ENCODE data around the gene LBX2. TPM values are rescaled to one million over a fixed set of nuclear protein-coding genes. Genes with fewer than 3 reads are reported as not detected.

The LBX2 gene
- total and polyA plus RNA-seq, 8 donors: 0.21 to 2.3 (median 1.1) TPM

DNA sequence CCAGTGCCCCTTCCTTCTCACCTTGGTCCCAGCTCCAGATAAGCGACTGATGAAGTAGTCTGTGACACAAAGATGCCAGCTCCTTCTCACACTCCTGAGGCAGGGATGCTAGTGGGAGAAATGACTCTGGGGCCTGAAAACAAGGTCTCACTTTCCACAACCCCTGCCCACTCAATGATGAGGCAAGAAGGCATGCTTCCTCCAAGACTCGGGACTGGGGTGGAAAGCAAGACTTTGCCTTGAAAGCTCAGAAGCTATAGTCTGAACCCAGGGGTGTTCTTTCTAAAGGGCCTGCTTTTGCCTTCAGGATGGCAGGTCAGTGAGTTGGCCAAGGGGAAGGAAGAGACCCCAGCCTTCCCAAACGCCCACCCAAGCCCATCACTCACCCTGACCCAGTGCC, 18.0 kb downstream of the LBX2 start:
- intact Hi-C loops (cut with DNase I): loop anchor here in 1 of 3 donors (5.0 kb wide), 1 partner anchor 106 kb away; no protein-coding TSS in a partner anchor
- DNase-seq (no peak), ATAC-seq (no peak), FAIRE-seq (no peak)
- Histone ChIP-seq H3K9me3 (no peaks in the 10 kb centered on the region), H3K4me3 (peak overlapping the region; percentile 58 to 94 (median 78)), H3K27me3 (no peaks in the 10 kb centered on the region), H3K4me1 (peaks cover 5 to 18% (median 11%) of the 10 kb centered on the region in 3 donors), H3K27ac (no peak overlapping the region), H3K36me3 (no peaks in the 10 kb centered on the region)
- WGBS, 2 donors: 38 to 54% methylated on average over 3 of the region's 3 CpGs
- TF ChIP-seq, protein P1, sequence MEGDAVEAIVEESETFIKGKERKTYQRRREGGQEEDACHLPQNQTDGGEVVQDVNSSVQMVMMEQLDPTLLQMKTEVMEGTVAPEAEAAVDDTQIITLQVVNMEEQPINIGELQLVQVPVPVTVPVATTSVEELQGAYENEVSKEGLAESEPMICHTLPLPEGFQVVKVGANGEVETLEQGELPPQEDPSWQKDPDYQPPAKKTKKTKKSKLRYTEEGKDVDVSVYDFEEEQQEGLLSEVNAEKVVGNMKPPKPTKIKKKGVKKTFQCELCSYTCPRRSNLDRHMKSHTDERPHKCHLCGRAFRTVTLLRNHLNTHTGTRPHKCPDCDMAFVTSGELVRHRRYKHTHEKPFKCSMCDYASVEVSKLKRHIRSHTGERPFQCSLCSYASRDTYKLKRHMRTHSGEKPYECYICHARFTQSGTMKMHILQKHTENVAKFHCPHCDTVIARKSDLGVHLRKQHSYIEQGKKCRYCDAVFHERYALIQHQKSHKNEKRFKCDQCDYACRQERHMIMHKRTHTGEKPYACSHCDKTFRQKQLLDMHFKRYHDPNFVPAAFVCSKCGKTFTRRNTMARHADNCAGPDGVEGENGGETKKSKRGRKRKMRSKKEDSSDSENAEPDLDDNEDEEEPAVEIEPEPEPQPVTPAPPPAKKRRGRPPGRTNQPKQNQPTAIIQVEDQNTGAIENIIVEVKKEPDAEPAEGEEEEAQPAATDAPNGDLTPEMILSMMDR (IDR thresholded peaks at IDR 0.05): no peak

DNA sequence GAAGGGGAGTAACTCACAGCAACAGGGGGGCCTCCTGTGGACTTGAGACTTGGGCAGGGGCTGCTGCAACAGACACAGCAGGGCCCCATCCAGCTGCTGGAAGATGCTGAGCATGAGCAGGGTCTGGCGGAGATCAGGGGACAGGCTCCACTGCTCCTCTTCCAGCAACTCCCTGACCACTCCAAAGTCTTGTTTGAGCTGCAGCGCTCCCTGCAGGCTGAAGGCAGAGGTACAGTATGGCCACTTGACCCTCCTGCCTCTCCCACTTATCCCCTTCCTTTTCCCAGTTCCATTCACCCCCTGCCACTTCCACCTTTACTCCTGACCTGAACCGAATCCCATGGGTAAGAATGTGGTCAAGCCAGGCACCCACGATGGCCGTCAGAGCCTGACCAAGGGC, 24.5 kb downstream of the LBX2 start:
- H3K27ac ChIP-seq: no peak overlapping the region
- peaks cover 0 to 4% (median 0%) of the 10 kb centered on the region in 3 donors for H3K36me3 ChIP-seq
- no peak for ATAC-seq
- no peak overlapping the region for H3K4me3 ChIP-seq
- FAIRE-seq: no peak
- intact Hi-C loops (cut with DNase I): loop anchor here in 1 of 3 donors (5.0 kb wide), 1 partner anchor 112 kb away; no protein-coding TSS in a partner anchor
- H3K27me3 ChIP-seq: no peaks in the 10 kb centered on the region
- 87 to 88% methylated on average over 5 of the region's 5 CpGs for WGBS, 2 donors
- TF ChIP-seq, protein P1 (IDR thresholded peaks at IDR 0.05): no peak
- DNase-seq: no peak
- H3K4me1 ChIP-seq: peaks cover 5 to 16% (median 7%) of the 10 kb centered on the region in 3 donors
- no peaks in the 10 kb centered on the region for H3K9me3 ChIP-seq

DNA sequence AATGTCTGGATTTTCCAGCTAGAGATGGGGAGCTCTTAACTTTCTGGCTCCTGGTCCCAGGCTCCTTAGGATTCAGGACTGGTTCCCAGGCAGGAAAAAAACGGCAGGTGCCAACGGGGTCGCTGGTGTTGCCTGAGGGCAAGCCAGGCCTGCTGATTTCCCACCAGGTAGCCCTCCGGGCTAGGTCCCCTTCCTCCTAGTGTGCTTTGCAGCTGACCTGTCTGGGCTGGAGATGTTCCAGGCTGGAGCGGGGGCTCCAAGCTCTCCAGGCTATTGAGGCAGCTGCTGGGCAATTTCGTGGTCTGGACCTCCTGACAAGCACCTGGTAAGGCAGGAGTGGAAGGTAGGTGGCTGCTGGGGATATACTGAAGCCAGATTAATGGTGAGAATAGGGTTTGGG, 24.9 kb downstream of the LBX2 start:
- intact Hi-C loops (cut with DNase I): no loop called here
- Histone ChIP-seq H3K27ac (no peak overlapping the region), H3K4me1 (peaks cover 5 to 16% (median 7%) of the 10 kb centered on the region in 3 donors), H3K36me3 (peaks cover 0 to 4% (median 0%) of the 10 kb centered on the region in 3 donors), H3K27me3 (no peaks in the 10 kb centered on the region), H3K4me3 (no peak overlapping the region), H3K9me3 (no peaks in the 10 kb centered on the region)
- 90 to 97% methylated on average over 6 of the region's 6 CpGs for WGBS, 2 donors
- no peak for DNase-seq
- no peak for FAIRE-seq
- TF ChIP-seq, protein P1 (IDR thresholded peaks at IDR 0.05): no peak
- ATAC-seq: no peak

DNA sequence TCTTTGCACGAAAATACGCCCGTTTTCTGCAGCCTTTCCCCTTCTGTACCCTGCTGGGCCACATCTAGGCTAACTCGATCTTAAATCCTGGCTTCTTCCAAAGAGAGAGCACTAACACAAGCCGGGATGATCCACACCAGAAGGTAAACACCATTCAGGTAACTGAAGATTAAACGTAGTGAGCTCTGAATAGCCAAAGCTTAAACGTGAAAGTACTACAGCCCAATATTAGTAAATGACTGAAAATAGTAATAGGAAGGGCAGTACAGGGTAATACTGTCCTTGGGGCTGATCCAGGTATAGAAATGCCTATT, 26.5 kb downstream of the LBX2 start:
- FAIRE-seq (no peak), ATAC-seq (peak; percentile 7 to 19 (median 14)), DNase-seq (no peak)
- 2 to 3% methylated on average over 7 of the region's 7 CpGs for WGBS, 2 donors
- TF ChIP-seq, protein P1 (IDR thresholded peaks at IDR 0.05): no peak
- Histone ChIP-seq H3K9me3 (no peaks in the 10 kb centered on the region), H3K36me3 (peaks cover 0 to 4% (median 0%) of the 10 kb centered on the region in 3 donors), H3K27ac (peak overlapping the region; percentile 86 to 92 (median 87)), H3K4me3 (peak overlapping the region; percentile 53 to 69 (median 62)), H3K4me1 (peaks cover 5 to 16% (median 7%) of the 10 kb centered on the region in 3 donors), H3K27me3 (no peaks in the 10 kb centered on the region)
- intact Hi-C loops (cut with DNase I): no loop called here

DNA sequence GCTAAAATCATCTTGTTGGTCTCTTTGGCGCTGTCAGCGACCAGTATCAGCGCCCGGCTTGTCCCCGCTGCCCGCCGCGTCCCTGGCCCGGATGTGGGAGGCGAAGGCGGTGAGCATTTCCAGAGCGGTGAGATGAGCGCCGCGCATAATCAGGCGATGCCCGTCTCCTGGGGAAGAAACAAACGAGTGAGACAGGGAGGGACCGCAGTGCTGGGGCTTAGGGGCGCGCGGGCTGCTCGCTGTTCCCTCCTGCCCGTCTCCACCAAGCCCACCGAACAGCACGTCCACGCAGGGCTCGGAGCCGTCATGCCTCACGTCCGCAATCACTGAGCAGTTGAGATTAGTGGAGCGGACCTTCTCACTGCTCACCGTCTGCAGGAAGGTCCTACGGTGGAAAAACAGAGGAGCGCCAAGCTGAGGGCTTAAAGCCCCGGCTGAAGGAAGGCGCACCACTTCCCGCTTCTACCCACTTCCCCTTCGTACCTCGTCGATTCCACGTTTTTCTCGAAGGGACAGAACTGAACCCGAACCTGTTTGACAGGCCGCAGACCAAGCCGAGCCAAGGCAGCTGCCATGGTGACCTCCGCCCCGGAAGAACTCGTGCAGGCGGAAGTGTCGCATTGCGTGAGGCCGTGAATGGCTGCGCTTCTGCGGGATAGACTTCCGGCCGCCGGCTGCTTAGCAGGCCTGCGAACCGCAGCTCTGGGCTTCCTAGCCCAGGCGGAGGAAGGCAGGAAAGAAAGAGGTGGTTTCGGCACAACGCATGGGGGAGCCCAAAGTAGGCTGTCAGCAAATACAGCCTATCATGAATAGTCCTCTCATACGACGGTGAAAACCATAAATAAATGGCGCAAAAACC, 27.1 kb downstream of the LBX2 start, which contains the start of gene MRPL53:
Gene MRPL53 (minus strand): TSS at position 595 of the 859 bp plus-strand sequence. CDS start 20 bp downstream, at position 575.
- Histone ChIP-seq H3K9me3 (no peaks in the 10 kb centered on the region), H3K27ac (peak within 1 kb of the TSS; percentile 86 to 92 (median 87)), H3K36me3 (peaks cover 0 to 4% (median 0%) of the 10 kb centered on the region in 3 donors), H3K4me1 (peaks cover 5 to 16% (median 7%) of the 10 kb centered on the region in 3 donors), H3K4me3 (peak within 1 kb of the TSS; percentile 53 to 69 (median 62)), H3K27me3 (no peaks in the 10 kb centered on the region)
- intact Hi-C loops (cut with DNase I): no loop called here
- DNase-seq (peak; percentile 91 to 98 (median 94)), FAIRE-seq (no peak), ATAC-seq (peak; percentile 96 to 98 (median 96))
- 0 to 1% methylated on average over 66 of the region's 66 CpGs for WGBS, 2 donors
- TF ChIP-seq, protein P1 (IDR thresholded peaks at IDR 0.05): no peak

All from pancreas (tissue), 10 donors.